Thyroid gland (tissue), 4 donors: ENCODE measurements around the gene ATP6V1C2.

Experiments
- POLR2A ChIP-seq, 2 donors: fragments of 450-650 bp; IDR thresholded peaks; one replicate each; pipeline ENCODE4 v1.6.1; 2017; ENCODE audit warnings: antibody characterized with exemption in 2 of 2, mild to moderate bottlenecking in 2 of 2, moderate library complexity in 1 of 2
- TF ChIP-seq, protein P1 (sequence below), 6 experiments: fragments of 200-600 bp in 3 of 6; fragments of 450-650 bp in 3 of 6; sonication (generic) in 3 of 6; IDR thresholded peaks; one replicate each; pipeline ENCODE4 v1.5.1; 2016 to 2019; ENCODE audit warnings: antibody characterized with exemption in 6 of 6, mild to moderate bottlenecking in 2 of 6, inconsistent platforms in 1 of 6, moderate library complexity in 1 of 6

DNA sequence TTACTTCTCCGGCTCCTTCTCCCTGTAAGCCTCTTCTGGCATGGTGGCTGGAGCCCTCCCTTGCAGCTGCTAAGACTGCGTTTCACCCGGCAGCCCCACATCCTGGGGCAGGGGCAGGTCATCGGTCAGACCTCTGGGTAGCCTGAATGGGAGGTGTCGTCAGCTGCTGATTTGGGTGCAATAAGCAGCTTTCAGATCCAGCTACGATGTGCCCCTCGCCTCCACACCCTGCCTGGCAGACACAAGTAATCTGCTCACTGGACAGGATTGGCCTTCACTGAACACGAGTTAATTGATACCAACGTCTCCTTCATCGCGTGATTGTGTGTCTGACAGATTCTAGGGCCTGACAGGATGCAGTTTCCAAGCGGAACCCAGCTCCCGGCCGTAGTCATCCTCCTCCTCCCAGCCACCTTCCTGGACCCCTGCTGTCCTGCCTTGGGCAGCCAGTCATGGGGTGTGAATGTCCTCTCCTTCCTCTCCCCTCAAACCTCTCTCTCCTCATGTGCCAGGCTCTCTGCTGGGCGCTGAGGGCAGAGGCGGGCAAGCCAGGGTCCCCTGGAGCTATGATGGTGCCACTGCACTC, 110.1 kb downstream of the ATP6V1C2 start:
- TF ChIP-seq, protein P1, sequence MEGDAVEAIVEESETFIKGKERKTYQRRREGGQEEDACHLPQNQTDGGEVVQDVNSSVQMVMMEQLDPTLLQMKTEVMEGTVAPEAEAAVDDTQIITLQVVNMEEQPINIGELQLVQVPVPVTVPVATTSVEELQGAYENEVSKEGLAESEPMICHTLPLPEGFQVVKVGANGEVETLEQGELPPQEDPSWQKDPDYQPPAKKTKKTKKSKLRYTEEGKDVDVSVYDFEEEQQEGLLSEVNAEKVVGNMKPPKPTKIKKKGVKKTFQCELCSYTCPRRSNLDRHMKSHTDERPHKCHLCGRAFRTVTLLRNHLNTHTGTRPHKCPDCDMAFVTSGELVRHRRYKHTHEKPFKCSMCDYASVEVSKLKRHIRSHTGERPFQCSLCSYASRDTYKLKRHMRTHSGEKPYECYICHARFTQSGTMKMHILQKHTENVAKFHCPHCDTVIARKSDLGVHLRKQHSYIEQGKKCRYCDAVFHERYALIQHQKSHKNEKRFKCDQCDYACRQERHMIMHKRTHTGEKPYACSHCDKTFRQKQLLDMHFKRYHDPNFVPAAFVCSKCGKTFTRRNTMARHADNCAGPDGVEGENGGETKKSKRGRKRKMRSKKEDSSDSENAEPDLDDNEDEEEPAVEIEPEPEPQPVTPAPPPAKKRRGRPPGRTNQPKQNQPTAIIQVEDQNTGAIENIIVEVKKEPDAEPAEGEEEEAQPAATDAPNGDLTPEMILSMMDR (IDR thresholded peaks at IDR 0.05), result no peak
- no peak for TF ChIP-seq POLR2A (IDR thresholded peaks at IDR 0.05)
